GM20000 (cell line): ENCODE data around the gene HOXB8.

Source experiments
- DNase-seq: peaks from one replicate; pipeline ENCODE4 v3.0.0; 2012; ENCODE audit warnings: low spot score
- TF ChIP-seq, protein P1 (sequence below): IDR thresholded peaks from 2 replicates; pipeline ENCODE4 v1.5.1; 2012; ENCODE audit warnings: mild to moderate bottlenecking, control low read depth; ENCODE audit errors: extremely low read depth, missing control alignments

HOXB8 gene

DNA sequence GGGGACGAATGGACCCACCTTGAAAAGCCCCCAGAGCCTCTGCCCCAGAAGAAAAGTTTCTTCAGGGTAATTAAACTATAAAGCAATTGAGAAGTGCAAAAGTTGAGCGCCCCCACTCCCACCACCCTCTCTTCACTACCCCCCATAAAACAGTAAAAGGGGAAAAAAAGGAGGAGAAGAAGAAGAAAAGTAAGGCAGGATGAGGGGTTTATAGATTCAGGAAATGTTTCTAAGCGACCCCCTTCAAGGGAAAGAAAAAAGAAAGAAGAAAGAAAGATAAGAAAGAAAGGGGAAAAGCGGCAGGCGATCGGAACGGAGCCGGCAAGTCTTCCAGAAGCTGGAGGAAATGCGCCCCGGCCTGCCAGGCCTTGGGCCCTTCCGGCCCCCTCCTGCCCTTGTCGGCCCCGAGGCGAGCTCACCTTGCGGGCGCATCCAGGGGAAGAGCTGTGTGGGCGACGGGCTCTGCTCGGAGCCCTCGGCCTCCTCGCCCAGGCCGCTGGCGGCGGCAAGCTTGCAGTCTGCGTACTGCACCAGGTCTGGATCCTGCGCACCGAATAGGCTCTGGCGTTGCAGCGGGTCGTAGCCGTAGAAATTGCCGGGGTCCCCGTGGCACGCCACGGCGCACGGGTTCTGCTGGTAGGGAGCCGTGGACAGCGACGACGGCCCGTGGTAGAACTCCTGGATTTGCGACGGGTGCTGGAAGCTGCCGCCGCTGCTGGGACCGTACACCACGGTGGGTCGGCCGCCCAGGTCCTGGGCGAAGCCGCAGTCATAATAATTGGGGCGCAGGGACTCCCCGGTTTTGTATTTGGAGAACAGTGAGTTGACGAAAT lies 1.0 kb downstream of the HOXB8 start:
- TF ChIP-seq, protein P1, sequence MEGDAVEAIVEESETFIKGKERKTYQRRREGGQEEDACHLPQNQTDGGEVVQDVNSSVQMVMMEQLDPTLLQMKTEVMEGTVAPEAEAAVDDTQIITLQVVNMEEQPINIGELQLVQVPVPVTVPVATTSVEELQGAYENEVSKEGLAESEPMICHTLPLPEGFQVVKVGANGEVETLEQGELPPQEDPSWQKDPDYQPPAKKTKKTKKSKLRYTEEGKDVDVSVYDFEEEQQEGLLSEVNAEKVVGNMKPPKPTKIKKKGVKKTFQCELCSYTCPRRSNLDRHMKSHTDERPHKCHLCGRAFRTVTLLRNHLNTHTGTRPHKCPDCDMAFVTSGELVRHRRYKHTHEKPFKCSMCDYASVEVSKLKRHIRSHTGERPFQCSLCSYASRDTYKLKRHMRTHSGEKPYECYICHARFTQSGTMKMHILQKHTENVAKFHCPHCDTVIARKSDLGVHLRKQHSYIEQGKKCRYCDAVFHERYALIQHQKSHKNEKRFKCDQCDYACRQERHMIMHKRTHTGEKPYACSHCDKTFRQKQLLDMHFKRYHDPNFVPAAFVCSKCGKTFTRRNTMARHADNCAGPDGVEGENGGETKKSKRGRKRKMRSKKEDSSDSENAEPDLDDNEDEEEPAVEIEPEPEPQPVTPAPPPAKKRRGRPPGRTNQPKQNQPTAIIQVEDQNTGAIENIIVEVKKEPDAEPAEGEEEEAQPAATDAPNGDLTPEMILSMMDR: no peak
- no peak for DNase-seq

DNA sequence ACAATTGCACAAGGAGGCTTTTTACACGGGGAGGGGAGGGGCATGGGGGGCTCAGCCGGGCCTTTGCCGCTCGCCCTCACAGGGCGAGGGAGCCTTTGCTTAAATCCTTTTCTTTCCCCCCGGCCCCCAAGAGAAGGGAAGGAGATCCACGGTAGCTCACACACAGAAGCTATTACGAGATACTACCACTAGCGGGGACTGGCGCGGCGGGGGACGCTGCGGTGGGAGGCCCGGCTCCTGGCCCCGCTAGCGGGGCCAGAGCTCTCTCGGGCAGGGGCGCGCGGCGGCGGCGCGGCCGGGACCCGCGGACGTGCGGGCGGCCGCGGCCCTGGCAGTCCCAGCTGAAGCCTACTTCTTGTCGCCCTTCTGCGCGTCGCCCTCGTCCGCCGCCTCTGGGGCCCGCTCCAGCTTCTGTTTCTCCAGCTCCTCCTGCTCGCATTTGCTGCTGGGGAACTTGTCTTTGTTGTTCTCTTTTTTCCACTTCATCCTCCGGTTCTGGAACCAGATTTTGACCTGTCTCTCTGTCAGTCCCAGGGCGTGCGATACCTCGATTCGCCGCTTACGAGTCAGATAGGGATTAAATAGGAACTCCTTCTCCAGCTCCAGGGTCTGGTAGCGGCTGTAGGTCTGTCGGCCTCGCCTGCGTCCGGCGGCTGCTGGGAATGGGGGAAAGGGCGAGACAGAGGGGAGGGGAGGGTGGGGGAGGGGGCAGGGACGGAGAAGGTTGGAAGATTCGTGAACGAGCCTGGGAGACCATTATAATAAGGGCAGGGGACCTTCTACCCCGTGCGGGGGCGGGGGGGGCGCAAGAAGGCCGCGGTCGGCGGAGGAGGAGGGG lies 2.0 kb downstream of the HOXB8 start:
- peak; percentile 84 for DNase-seq
- TF ChIP-seq, protein P1: no peak

DNA sequence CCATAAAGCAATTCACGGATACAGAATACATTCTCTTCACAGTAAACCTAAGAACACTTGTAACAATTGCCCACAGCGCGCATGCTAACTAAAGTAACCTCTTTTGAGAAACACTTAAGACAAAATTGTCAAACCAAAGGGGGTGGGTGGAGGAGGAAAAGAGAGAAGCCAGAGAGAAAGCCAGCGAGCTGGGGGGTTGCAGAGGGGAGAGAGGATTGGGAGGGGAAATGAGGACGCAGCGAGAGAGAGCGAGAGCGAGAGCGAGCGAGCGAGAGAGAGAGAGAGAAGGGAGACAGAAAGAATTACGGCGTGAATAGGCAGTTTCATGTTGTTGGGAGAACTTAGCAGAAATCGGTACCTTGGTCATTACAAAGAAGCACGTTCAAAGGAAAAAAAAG lies 2.6 kb downstream of the HOXB8 start:
- TF ChIP-seq, protein P1: no peak

DNA sequence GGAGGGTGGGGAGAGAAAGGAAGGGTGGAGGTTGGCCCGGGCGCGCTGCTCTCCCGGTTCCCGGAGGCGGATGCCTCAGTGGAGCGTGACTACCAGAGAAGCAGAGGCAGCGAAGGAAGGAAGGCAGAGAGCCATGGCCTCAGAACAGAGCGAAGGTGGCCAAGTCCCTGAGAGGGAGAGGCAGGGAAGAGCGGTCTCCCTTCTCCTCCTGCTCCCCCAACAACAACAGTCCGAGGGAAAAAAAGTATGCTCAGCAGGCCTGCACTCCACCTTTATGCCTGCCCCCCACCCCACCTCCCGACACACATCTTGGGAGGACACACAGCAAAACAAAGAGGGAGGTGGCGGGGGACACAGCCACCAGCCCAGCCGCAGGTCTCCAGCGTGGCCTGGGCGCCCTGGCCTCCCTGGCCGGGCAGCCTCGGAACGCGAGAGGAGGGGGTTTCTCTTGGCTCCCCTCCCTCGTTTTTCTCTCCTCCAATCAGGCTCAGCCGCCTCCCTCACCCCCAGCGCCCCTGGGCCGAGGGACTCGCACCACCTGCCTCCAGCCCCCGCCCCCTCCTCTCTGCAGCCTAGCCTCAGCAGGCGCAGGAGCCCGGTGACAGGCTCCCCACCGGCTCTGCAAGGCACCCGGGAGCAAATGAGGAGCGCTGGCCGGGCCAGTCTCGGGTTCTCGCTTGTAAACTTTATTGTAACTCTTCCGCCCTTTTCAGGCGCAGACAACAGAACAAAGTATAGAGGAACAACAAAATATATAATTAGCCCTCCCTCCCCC lies 3.2 kb downstream of the HOXB8 start:
- TF ChIP-seq, protein P1: no peak

More for the DNA sequence above, 2.6 kb downstream of the HOXB8 start:
- no peak for DNase-seq

DNA sequence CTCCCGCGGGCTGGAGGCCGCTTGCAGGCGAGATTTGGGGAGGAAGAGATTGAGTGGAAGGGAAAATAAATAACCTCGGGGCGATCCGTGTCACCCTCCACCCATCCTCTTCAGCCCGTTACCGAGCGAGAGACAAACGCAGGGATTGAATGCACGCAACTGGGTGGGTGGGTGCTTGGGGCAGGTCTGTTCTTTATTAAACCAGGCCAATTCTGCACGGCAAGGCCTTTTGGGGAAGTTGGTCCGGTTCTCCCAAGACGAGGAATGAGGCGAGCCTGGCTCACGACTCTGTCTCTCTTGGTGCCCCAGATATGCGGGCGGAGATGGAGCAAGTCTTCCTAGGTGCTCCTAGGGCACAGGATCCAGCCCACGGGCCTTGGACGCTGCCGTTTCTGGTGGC lies 3.9 kb downstream of the HOXB8 start:
- no peak for DNase-seq
- TF ChIP-seq, protein P1: no peak

More for the DNA sequence above, 3.2 kb downstream of the HOXB8 start:
- DNase-seq: no peak

DNA sequence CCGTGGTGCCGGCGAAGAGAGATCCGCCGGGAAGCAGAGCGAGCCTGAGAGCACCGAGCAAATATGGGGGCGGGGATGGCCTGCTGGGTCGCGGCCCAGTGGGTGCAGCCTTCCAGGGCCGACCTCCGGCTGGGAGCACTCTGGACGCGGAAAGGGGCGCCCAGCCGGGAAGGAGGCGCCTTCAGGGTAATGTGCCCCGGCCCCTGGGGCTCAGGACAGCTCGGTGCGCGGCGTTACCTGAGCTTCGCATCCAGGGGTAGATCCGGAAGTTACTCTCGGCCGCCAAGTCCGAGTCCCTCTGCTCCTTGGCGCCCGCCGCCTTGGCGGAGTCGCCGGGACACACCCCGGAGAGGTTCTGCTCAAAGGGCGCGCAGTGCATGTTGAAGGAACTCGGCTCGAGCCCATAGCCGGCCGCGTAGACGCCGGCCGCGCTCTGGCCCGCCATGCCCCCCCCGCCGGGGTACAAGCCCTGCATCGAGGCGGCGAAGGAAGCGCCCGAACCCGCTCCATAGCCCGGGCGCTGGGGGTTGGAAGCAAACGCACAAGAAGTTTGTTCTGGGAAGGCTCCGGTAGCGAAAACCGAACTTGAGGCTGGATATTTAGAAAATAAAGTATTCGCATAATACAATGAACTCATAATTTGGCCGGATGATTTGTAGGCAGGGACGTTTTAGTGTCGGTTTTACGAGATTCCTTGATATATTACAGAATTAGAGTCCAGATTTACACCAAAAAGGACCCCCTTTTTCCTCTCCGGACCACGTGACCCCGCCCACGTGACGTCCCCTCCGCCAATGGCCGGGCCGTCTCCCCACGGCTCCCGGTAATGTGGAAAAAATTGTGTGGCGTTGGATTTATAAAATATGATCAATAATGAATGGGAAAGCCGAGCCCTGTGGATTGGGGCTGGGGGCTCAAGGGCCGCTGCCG lies 4.5 kb downstream of the HOXB8 start, which contains the start of gene HOXB7:
HOXB7 (minus strand) TSS at position 736 of the 930 bp plus-strand sequence; CDS start at position 637, 99 bp downstream.
- peak; percentile 87 for DNase-seq
- TF ChIP-seq, protein P1: no peak
